Measurements from ENCODE around the gene RBM44. TPM values are rescaled to one million over a fixed set of nuclear protein-coding genes. Genes with fewer than 3 reads are reported as not detected.

The RBM44 gene
- total RNA-seq, 4 donors from 2014 or later, result 0.07 to 0.51 (median 0.26) TPM

DNA sequence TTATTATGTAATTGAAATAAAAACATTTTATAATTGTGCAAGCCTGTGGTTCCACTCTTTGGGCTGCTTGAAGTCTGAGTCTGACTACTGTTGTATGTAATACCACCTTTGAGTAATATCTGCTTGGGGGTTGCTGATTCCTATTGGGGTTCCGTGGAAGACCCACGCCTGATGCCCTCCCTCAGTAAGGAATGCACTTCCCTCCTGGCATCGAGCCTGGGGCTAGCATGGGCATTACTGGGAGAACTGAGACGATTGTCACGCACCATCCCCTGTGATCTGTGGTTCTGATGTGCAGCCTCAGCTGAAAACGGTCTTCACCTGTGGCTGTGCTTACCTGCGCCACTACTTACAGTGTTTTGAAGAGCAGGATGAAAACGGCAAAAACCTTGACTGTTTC lies 32.7 kb upstream of the RBM44 start:
- DNase-seq (no peak), ATAC-seq (peak in 1 of 2 donors; percentile 13)
- Histone ChIP-seq H3K36me3 (peaks cover 0 to 35% of the 10 kb centered on the region in 2 donors), H3K4me1 (no peaks in the 10 kb centered on the region), H3K9me3 (no peaks in the 10 kb centered on the region), H3K27ac (peak overlapping the region in 1 of 4 donors; percentile 14), H3K27me3 (no peaks in the 10 kb centered on the region), H3K4me3 (no peak overlapping the region)
- TF ChIP-seq CTCF (IDR thresholded peaks at IDR 0.05 in 4 of 5, conservative IDR thresholded peaks at IDR 0.05 in 1 of 5) (no peak), POLR2A (IDR thresholded peaks at IDR 0.05) (no peak)
- intact Hi-C loops (cut with DNase I; ENCODE audit: low total_unique reads) (no loop called here), in situ Hi-C loops (cut with MboI; ENCODE audit: low sequenced_read_pairs in 4 of 4) (no loop called here)

DNA sequence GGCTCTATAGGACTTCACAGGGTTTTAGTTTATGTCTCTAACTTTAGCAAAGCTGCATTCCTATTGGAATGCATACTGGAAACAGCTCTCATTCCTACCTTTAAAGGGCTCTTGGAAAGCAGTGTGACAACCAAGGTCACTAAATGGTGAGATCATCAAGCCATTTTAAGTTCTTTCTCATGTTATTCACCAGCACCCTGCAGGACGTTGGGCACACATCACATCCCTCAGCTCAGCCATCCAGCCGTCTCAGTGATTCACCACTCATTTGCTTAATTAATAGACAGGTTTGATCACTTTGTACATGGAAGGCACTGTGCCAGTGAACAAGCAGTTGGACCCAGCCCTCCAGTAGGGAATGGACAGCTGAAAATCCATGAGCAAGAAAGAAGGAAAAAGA lies 32.2 kb upstream of the RBM44 start:
- in situ Hi-C loops (cut with MboI; ENCODE audit: low sequenced_read_pairs in 4 of 4) (no loop called here), intact Hi-C loops (cut with DNase I; ENCODE audit: low total_unique reads) (no loop called here)
- Histone ChIP-seq H3K27me3 (no peaks in the 10 kb centered on the region), H3K9me3 (no peaks in the 10 kb centered on the region), H3K36me3 (peaks cover 0 to 35% of the 10 kb centered on the region in 2 donors), H3K27ac (peak overlapping the region in 2 of 4 donors; percentile 5 to 14), H3K4me3 (no peak overlapping the region), H3K4me1 (no peaks in the 10 kb centered on the region)
- DNase-seq, result no peak
- TF ChIP-seq CTCF (IDR thresholded peaks at IDR 0.05 in 4 of 5, conservative IDR thresholded peaks at IDR 0.05 in 1 of 5) (no peak), POLR2A (IDR thresholded peaks at IDR 0.05) (no peak)
- no peak for ATAC-seq

DNA sequence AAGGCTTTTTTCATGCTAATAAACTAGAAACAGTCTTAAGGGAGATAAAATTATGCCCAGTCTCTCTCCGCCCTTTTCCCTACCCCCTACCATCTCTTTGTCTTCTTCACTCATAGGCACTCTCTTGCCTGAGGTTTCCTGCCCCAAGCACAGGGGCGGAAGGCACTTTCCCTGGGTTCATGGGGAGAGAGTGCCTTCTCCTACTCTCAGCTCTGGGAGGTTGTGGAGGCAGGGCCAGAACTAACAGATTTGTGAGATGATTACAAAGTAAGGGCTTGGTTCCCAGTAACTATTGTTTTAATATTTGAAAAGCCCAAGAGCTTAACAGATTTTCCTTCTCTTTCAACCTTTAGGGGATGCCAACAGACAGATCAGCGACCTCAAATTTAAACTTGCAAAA lies 26.1 kb upstream of the RBM44 start:
- TF ChIP-seq POLR2A (IDR thresholded peaks at IDR 0.05), result no peak
- TF ChIP-seq CTCF (IDR thresholded peaks at IDR 0.05 in 4 of 5, conservative IDR thresholded peaks at IDR 0.05 in 1 of 5), result no peak
- intact Hi-C loops (cut with DNase I; ENCODE audit: low total_unique reads) (no loop called here), in situ Hi-C loops (cut with MboI; ENCODE audit: low sequenced_read_pairs in 4 of 4) (no loop called here)
- Histone ChIP-seq H3K36me3 (peaks cover 0 to 75% of the 10 kb centered on the region in 2 donors), H3K4me3 (no peak overlapping the region), H3K4me1 (no peaks in the 10 kb centered on the region), H3K27me3 (no peaks in the 10 kb centered on the region), H3K27ac (no peak overlapping the region), H3K9me3 (no peaks in the 10 kb centered on the region)
- no peak for ATAC-seq
- no peak for DNase-seq

GRCh38 chr2:237773826-237774225 lies 24.8 kb upstream of the RBM44 start:
- in situ Hi-C loops (cut with MboI; ENCODE audit: low sequenced_read_pairs in 4 of 4), result no loop called here
- Histone ChIP-seq H3K9me3 (no peaks in the 10 kb centered on the region), H3K4me3 (no peak overlapping the region), H3K4me1 (no peaks in the 10 kb centered on the region), H3K36me3 (peaks cover 0 to 82% of the 10 kb centered on the region in 2 donors), H3K27me3 (no peaks in the 10 kb centered on the region), H3K27ac (no peak overlapping the region)
- DNase-seq (no peak), ATAC-seq (no peak)
- intact Hi-C loops (cut with DNase I; ENCODE audit: low total_unique reads), result no loop called here
- no peak for TF ChIP-seq POLR2A (IDR thresholded peaks at IDR 0.05)
- no peak for TF ChIP-seq CTCF (IDR thresholded peaks at IDR 0.05 in 4 of 5, conservative IDR thresholded peaks at IDR 0.05 in 1 of 5)

All from gastrocnemius medialis (tissue), 4 donors.